ENCODE data around the gene SPATS2.
"Not testable (repeated sequence)": the region's sequence is repeated elsewhere in the genome, so short reads cannot be mapped to it uniquely, and the experiment has no call there.

Gene SPATS2

DNA sequence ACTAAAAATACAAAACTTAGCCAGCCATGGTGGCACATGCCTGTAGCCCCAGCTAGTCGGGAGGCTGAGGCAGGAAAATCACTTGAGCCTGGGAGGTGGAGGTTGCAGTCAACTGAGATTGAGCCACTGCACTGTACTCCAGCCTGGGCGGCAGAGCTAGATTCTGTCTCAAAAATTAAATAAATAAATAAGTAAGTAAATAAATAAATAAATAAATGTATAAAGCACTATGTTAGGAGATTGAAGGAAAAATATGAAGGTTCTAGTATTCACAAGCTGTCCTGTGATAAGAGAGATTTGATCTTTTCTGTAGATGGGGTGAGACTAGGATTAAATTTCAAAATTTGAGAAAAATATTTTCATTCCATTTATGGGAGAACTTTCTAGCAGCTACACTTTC is 14.9 kb upstream of the SPATS2 start:
- DNase-seq (ENCODE audit: low read depth) = no peak

DNA sequence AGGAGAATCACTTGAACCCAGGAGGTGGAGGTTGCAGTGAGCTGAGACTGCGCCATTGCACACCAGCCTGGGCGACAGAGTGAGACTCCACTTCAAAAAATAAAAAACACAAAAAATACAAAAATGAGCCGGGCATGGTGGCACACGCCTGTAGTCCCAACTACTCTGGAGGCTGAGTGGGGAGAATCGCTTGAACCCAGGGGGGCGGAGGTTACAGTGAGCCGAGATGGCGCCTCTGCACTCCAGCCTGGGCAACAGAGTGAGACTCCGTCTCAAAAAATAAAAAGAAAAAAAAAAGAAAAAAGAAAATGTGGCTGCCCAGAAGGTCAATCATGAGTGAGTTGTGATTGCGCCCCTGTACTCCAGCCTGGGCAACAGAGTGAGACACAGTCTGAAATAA is 11.3 kb upstream of the SPATS2 start:
- no peak for DNase-seq (ENCODE audit: low read depth)

DNA sequence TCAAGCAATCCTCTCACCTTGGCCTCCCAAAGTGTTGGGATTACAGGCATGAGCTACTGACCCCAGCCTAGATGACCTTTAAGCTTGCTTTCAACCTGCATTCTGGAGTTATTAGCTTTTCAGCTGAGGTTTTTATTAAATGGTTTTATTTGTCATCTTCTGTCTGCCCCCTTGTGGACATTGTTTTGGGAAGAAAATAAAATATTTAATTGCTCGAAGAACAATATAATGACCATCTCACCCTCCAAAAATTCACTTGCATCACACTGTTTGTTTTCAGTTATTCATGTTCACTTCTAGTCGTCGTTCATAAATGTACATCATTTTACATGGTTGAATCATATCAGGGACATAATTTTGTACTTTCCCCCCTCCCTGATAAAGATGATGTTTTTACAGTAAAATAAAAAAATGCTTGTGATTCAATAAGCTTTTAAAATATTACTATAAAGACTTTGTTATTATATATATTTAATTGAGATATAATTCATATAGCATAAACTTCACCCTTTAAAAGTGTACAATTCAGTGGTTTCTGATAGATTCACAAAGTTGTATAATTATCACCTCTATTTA is 10.1 kb upstream of the SPATS2 start:
- DNase-seq (ENCODE audit: low read depth) = no peak

DNA sequence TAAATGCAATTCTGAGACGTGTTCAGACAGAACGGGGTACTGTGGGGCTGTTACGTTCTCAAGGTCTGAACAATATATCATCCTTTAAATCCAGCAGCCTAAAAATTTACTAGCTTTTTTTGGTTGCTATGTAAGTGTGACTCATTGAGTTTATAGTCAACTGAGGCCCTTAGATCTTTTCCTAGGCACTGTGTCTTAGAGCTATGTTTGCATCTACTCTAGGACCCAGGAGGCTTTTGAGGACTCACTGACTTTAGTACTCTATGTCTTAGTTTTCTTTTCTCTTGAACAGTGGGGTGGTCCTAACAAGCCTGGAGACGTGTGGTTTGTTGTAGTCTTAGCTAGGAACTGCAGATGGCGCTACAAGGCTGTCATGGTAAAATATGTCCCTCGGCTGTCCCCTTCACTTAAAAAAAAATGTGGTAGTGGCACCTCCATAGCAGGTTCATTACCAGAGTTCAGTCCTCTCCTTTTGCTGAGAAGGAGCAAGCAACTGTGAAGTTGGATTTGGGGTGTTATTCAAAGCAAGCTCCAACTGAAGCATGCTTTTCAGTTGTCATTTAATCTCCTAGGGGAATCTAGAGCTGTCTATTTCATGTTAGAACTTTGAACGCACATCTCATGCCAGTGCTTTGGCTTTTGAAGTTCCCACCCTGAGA is 8.7 kb upstream of the SPATS2 start:
- DNase-seq (ENCODE audit: low read depth) = no peak

DNA sequence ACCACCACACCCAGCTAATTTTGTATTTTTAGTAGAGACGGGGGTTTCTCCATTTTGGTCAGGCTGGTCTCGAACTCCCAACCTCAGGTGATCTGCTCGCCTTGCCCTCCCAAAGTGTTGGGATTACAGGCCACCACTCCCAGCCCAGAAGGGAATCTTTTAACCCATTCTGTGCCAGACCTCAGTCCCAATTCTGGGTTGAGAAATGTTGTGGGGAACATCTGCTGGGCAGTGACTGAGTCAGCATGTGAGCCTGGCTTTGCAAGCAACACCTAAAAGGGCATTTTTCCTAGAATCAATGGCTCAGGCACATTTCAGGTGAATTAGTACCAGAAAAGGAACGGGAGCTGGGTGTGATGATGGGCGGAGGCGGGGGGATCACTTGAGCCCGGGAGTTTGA is 7.6 kb upstream of the SPATS2 start:
- DNase-seq (ENCODE audit: low read depth) = no peak

DNA sequence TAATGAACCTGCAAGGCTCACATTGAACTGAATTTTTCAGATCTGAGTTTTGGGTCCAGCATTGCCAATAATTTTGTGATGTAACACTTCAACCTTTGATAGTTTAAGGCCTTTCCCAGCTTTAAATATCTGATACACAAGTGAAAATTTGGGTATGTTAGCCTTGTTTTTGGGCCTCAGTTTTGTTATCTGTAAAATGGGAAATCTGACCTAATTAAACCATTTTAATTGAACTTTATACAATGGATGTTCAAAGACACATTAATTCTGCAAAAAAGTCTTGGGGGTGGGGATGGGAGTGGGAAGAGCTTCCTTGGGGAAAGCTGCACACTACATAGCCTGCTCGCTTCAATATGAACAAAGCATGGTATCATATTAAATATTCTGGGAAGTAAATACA is 5.2 kb upstream of the SPATS2 start:
- no peak for DNase-seq (ENCODE audit: low read depth)

DNA sequence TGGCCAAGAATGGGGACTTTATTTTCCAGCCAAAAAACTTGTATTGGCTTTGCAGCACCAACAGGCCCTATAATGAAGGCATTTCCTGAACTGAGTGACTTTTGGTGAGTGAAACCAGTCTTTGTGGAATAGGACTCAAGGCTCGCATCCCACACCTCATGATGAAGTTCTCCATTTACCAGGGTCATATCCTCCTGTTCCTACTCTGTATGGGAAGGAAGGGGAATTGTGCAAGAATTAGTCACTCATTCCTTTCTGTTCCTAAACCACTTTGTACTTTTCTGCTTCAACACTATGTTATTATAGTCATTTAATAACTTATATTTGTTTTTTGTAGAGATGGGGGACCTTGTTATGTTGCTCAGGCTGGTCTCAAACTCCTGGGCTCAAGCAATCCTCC is 2.3 kb upstream of the SPATS2 start:
- no peak for DNase-seq (ENCODE audit: low read depth)

DNA sequence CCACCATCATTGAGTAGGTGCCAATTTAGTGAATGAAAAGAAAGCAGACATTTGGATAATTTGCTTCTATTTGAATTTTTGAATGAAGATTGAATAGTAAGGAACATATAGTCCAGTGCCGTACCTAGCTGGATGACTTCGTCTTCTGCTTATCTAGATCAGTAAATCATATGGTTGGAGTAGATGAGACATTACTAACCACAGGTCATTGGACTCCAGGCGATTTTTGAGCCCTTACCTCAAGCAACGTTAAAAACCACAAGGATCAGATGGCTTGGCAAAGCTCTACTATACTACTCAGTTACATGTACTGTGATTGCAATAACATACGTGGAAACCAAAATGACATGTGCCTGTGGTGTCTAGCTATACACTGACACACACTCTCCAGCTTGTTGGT is 1.7 kb upstream of the SPATS2 start:
- no peak for DNase-seq (ENCODE audit: low read depth)

DNA sequence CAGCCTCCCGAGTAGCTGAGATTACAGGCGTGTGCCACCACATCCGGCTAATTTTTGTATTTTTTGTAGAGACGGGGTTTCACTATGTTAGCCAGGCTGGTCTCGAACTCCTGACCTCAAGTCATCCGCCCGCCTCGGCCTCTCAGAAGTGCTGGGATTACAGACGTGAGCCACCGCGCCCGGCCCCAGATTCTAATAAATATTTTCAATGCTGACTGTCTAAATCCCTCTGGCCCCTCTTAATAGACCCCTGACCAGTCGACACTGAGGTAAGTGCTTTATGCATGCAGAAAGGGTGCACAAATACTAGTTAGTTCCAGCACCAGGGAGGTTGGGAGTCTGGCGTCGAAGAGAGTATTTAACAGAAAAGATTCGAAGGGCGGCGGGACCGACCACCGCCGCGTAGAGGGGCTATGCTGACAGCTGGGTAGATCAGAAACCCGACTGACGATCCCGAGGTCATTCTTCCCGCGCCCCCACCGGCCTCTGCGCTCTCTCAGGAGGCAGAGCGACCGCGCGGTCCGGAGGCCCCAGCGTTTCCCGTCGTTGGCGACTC is 1.1 kb upstream of the SPATS2 start:
- no peak for DNase-seq (ENCODE audit: low read depth)

DNA sequence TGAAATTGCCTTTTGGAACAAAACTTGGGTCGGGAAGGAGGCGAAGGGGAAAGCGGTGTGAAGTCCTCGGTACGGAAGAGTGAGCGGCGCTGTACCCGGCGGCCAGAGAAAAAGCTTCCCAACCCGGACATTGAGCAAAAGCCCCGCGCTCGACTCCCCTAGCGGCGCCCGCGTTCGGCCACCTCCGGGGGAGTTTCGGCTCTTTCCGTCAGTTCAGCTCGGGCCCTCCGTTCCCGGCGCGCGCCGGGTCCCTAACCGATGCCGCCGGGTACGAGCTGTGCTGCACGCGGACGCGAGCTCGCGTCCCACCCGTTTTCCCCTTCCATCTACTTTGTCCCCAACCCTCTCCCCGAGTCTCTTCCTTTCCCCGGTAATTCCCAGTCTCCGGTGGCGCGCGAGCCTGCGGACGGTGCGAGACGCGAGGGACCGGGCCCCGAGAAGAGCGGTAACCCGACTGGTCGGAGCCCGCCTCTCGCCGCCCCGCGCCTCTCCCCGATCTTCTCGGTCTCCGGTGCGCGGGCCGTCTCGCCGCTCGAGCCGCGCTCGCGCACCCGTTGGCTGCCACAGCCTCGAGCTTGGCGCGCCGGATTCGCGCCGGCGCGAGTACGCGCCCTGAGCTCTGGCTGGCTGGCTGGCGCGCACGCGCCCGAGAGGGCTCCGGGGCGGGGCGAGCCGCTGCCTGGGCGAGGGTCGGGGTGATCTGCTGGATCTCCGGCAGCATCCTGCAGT is 446 bp upstream of the SPATS2 start:
- DNase-seq (ENCODE audit: low read depth) = peak; percentile 74

DNA sequence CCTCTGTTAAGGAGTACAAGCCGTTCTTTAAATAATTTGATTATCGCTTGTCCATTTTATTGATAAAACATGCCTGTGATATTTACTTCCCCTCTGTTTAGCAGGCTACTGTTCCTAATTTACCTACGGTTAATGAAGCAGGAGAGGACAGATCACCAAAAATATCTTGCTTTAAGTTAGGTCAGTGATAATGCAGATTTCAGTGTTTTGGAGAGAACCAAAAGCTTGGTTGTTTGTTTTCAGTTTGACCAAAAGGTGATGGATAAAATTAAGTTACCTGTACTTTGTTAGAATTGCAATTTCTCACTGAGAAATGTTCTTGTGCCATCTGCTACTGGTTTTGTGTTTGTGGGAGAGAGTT is 958 bp downstream of the SPATS2 start:
- no peak for DNase-seq (ENCODE audit: low read depth)

DNA sequence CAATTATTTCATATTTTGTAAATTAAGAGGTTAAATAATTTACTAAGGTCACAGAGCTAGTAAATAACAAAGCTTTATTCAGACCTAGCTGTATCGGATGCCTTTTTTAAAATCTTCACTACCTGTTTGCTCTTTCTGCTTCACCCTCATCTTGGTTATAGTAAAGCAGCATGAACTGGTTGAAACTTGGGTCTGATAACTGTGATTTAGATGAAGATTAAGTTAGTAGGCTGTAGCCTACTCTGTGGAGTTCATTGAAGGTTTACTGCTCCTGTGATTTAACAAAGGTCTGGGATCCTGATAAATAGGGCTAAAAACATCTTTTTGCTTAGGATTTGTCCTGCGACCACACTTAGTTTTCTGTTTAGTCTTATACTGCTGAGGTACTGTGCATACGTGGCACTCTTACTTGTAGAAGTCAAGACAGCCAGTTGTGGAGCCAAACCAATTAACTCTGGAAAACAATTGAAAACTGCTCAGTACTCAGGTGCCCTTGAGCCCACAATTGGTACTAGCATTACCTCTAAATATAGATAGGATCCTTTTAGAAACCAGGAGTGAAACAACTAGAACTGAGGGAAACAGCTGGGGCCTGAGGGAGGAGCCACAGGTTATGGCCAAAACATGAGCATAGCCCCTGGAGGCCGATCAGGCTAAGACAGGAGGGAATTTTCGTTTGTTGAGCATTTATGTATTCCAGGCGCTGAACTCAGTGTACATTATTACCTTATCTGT is 2.3 kb downstream of the SPATS2 start:
- no peak for DNase-seq (ENCODE audit: low read depth)

DNA sequence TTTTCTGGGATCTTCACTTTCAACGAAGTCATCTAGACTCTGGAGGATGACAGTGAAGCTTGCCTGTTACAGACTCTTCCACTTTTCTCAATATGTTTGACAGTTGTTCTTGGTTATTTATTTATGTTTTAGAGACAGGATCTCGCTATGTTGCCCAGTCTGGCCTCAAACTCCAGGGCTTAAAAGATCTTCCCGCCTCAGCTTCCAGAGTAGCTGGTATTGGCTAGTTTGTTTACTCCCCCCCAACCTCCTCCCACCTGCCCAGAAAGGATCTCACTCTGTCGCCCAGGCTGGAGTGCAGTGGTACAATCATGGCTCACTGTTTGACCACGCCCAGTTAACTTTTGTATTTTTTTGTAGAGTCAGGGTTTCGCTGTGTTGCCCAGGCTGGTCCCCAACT is 3.3 kb downstream of the SPATS2 start:
- no peak for DNase-seq (ENCODE audit: low read depth)

DNA sequence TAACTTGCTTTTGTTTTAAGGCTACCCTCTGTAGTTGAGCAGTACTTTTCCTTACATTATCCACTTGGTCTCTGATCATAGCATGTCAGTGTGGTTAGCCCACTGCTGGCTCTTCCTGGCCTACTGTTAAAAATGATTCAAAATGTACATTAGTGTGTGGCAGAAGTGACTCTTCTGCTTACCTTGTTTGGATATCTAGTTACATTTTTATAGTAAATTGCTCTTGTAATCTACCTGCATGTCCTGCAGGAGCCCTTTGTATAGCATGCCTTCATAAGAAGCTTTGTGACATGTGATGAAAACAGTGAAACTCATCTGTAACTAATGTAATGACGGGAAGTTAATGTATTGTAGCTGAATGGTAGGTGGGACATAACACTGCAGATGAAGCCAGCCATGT is 8.1 kb downstream of the SPATS2 start:
- DNase-seq (ENCODE audit: low read depth) = no peak

DNA sequence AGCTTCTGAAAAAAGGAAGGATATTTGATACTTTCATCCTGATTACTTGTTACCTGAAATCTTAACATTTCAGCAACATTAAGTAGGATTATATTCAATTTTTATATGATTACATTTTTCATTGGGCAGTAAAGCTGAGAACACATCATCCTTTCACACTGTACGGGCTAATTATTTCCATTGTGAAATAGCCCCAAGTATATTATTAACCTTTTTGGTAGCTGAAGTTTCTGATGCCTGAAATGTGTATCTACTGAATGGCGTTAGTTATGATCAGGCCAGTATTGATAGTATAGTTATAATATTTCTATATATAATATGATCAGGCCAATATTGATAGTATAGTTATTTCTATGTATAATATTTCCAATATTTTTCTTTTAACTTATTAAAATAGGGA is 10.1 kb downstream of the SPATS2 start:
- no peak for DNase-seq (ENCODE audit: low read depth)

DNA sequence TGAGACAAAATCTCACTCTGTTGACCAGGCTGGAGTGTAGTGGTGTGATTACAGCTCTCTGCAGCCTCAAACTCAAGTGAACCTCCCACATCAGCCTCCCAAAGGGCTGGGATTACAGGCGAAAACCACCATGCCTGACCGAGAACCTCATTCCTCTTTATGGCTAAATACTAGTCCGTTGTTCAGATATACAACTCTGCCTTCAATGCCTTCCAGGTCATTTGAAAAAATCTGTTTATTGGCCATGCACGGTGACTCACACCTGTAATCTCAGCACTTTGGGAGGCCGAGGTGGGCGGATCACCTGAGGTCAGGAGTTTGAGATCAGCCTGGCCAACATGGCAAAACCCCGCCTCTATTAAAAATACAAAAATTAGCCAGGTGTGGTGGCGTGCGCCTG is 12.9 kb downstream of the SPATS2 start:
- DNase-seq (ENCODE audit: low read depth) = not testable (repeated sequence)

DNA sequence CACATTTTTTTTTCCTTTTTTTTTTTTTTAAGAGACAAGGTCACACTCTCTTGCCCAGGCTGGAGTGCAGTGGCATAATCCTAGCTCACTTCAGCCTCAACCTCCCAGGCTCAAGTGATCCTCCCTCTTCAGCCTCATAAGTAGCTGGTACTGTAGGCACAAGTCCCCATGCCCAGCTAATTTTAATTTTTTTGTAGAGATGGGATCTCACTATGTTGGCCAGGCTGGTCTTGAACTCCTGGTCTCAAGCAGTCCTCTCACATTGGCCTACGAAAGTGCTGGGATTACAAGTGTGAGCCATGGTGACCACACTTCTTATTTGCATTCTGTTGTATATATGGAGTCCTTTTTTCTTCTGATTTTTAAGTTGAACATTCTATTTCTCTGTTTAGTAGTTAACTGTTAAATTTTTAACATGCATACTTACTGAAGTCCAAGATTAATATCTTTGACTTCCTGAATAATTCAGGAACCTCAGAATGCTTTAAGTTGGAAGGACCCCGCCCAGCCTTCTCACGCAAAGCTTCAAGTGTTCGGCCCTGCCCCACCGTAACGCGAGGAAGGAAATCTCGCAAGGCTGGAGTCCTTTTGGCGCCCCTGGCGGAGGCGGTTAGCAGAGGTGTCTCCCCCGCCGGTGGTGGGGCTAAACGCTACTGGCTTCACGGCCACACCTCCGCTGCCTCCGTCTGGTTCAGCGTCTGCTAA is 21.6 kb downstream of the SPATS2 start:
- DNase-seq (ENCODE audit: low read depth) = peak; percentile 35

DNA sequence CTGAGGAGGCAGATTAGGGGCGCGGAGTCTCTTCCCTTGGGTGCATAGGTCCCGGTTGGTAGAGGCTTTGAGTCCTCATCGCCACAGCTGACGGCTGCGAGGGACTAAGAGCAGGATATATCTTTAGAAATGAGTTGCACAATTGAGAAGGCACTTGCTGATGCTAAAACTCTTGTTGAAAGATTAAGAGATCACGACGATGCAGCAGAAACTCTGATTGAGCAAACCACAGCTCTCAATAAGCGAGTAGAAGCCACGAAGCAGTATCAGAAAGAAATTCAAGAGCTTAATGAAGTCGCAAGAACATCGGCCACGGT is 22.1 kb downstream of the SPATS2 start:
- DNase-seq (ENCODE audit: low read depth) = no peak

DNA sequence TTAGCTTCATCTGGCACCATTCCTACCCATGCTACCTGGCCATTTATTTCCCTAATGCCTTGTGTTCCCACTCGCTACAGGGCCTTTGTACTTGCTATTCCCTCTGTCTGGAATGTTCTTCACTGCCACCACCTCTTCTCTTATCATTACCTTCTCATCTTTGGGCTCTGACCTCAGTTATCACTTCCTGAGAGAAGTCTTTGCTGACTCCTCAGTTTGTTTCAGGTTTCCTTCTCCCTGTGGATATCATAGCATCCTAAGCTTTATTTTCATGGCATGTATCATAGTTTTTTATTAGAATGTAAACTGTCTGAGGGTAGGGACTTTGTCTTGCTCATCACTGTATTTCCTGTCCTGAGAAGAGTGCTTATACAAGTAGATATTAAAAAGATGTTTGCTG is 29.7 kb downstream of the SPATS2 start:
- no peak for DNase-seq (ENCODE audit: low read depth)

DNA sequence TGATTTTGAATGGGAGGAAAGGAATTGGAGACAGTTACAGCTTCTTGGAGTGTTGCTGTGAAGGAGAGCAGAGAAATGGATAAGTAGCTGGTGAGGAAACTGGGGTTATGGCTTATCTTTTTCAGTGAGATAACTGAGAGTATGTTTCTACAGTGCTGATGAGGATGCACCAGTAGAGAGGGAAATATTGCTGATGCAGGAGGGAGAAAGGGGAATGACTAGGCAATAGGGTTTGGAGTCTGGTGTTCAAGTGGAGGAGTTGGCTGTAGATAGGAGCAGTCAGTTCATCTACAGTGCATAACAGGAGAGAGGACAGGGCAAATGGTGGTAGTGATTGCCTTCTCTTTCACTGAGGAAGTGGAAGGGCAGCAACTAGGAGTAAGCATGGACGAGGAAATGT is 33.0 kb downstream of the SPATS2 start:
- DNase-seq (ENCODE audit: low read depth) = no peak

DNA sequence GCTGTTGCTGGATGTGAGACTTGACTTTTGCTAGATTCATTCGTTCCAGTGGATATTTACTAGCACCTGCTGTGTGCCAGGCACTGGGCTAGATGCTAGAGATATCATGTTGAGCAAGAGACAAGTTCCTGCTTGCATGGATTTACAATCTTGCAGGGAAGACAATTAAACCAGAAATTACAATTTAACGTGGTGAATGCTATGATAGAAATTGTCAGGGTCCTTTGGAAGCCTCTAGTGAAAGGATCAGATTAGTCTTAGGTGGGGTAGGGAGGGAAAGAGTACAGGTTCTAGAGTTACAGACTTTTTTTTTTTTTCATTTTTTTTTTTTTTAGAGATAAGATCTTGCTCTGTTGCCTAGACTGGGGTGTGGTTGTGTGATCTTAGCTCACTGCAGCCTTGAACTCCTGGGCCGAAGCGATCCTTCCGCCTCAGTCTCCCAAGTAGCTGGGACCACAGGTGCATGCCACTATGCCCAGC is 36.7 kb downstream of the SPATS2 start:
- DNase-seq (ENCODE audit: low read depth) = no peak

DNA sequence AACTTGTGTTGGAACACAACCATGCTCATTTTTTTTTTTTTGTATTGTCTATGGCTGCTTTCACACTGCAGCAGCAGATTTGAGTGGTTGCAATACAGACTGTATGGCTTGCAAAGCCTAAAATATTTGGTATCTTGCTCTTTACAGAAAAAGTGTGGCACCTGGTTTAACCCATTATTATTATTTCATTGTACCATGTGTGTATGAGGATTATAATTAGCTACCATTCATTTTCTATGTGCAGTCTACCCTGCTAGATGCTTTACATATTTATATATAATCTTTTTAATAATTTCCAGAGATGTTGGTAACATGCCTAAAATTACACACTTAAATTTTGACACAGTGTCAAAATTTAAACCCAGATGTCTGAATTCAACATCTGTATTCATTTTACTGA is 37.7 kb downstream of the SPATS2 start:
- no peak for DNase-seq (ENCODE audit: low read depth)

Data from stimulated activated CD8-positive, alpha-beta memory T cell treated with anti-CD3 and anti-CD28 coated beads, Interleukin-7, amount 100 ng/mL, for 24 hours (primary cell).